ENCODE results near the gene POFUT1. TPM values are rescaled to one million over a fixed set of nuclear protein-coding genes. Genes with fewer than 3 reads are reported as not detected.
"Not testable (repeated sequence)": the region's sequence is repeated elsewhere in the genome, so short reads cannot be mapped to it uniquely, and the experiment has no call there.

POFUT1 gene
- total RNA-seq, 4 donors from 2014 or later = 15.7 to 29.6 (median 18.1) TPM

DNA sequence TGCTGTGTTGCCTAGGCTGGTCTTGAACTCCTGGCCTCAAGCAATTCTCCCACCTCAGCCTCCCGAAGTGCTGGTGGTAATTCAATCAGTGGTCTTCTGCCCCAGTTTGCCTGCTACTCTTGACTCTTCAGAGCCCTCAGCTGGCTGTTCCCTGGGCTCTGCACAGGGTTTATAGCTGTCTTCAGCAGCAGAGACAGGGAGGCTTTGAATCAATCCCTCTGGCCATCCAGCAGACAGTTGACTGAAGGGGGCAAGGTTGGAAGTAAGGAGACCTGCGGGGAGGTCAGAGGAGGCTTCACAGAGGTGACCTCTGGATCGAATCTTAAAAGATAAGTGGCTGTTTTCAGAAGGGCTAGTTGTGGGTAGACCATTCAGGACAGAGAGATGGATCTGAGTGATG, 43.8 kb downstream of the POFUT1 start:
- Histone ChIP-seq H3K27me3 (peaks cover 0 to 5% (median 0%) of the 10 kb centered on the region in 4 donors), H3K27ac (no peak overlapping the region), H3K36me3 (no peaks in the 10 kb centered on the region), H3K4me3 (no peak overlapping the region), H3K9me3 (no peaks in the 10 kb centered on the region), H3K4me1 (peaks cover 0 to 13% (median 0%) of the 10 kb centered on the region in 3 donors)
- intact Hi-C loops (cut with DNase I) = no loop called here
- WGBS, 2 donors = 40 to 75% methylated on average over 2 to 3 of the region's 3 CpGs
- TF ChIP-seq CTCF (IDR thresholded peaks at IDR 0.05) (no peak), POLR2A (IDR thresholded peaks at IDR 0.05) (no peak)
- DNase-seq = no peak

DNA sequence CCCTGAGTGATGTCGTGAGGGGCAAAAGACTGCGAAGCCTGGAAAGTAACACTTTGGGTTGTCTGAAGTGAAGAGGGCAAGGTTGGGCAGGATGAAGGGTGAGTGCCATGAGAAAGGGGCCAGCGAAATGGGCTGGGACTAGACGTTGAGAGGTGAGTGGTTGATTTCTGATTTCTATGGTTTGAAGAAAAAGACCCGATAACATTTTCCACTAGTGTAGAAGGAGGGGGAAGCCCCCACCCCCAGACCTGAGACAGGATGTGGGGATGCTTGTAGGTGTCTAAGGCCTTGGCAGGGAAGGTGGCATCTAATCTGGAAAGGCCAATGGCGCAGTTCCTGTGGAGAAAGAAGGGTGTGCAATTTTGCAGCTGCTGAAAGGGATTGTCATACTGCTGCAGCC, 44.5 kb downstream of the POFUT1 start:
- Histone ChIP-seq H3K4me1 (peaks cover 0 to 18% (median 0%) of the 10 kb centered on the region in 3 donors), H3K4me3 (no peak overlapping the region), H3K27ac (no peak overlapping the region), H3K36me3 (no peaks in the 10 kb centered on the region), H3K27me3 (peaks cover 0 to 5% (median 0%) of the 10 kb centered on the region in 4 donors), H3K9me3 (no peaks in the 10 kb centered on the region)
- WGBS, 2 donors = 68 to 91% methylated on average over 4 to 6 of the region's 6 CpGs
- intact Hi-C loops (cut with DNase I) = no loop called here
- DNase-seq = no peak
- TF ChIP-seq CTCF (IDR thresholded peaks at IDR 0.05) (no peak), POLR2A (IDR thresholded peaks at IDR 0.05) (no peak)

- H3K9me3 ChIP-seq; DNase-seq; H3K27me3 ChIP-seq; intact Hi-C loops (cut with DNase I); H3K27ac ChIP-seq; H3K4me3 ChIP-seq; H3K36me3 ChIP-seq: not testable (repeated sequence)
- WGBS, 2 donors = 83 to 88% methylated on average over 8 to 9 of the region's 10 CpGs
- peaks cover 0 to 10% (median 0%) of the 10 kb centered on the region in 3 donors for H3K4me1 ChIP-seq
Measured at GRCh38 chr20:32260973-32261372, 53.3 kb downstream of the POFUT1 start.

GRCh38 chr20:32261644-32262043, 54.0 kb downstream of the POFUT1 start:
- TF ChIP-seq POLR2A (IDR thresholded peaks at IDR 0.05) (no peak), CTCF (IDR thresholded peaks at IDR 0.05) (no peak)
- Histone ChIP-seq H3K4me1 (peaks cover 0 to 4% (median 0%) of the 10 kb centered on the region in 3 donors), H3K36me3 (no peaks in the 10 kb centered on the region), H3K4me3 (no peak overlapping the region), H3K27ac (no peak overlapping the region), H3K27me3 (no peaks in the 10 kb centered on the region), H3K9me3 (no peaks in the 10 kb centered on the region)
- intact Hi-C loops (cut with DNase I) = no loop called here
- no peak for DNase-seq
- WGBS, 2 donors = 68 to 69% methylated on average over 2 of the region's 2 CpGs

GRCh38 chr20:32263398-32263954, 55.8 kb downstream of the POFUT1 start:
- no peaks in the 10 kb centered on the region for H3K36me3 ChIP-seq
- no peaks in the 10 kb centered on the region for H3K4me1 ChIP-seq
- H3K27me3 ChIP-seq = no peaks in the 10 kb centered on the region
- TF ChIP-seq CTCF (IDR thresholded peaks at IDR 0.05) (no peak), POLR2A (IDR thresholded peaks at IDR 0.05) (no peak)
- no peak overlapping the region for H3K27ac ChIP-seq
- no peaks in the 10 kb centered on the region for H3K9me3 ChIP-seq
- no peak for DNase-seq
- intact Hi-C loops (cut with DNase I) = no loop called here
- 63 to 66% methylated on average over 7 of the region's 7 CpGs for WGBS, 2 donors
- H3K4me3 ChIP-seq = no peak overlapping the region

DNA sequence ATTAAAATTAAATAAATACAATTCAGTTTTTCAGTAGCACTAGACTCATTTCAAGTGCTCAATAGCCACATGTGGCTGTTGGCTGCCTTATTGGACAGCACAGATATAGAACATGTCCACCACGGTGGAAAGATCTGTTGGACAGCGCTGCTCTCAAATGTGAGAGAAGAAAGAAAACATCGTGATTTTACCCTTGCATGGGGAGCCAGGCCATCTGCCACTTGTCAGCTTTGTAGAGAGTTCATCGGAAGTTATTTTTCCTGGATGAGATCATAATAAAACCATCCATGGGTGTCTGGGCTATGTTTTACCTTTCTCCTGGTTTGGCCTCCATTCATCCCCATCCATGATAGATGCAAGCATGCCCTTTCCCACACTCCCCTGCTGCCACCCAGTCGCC, 63.9 kb downstream of the POFUT1 start:
- no peaks in the 10 kb centered on the region for H3K9me3 ChIP-seq
- 66 to 69% methylated on average over 5 of the region's 5 CpGs for WGBS, 2 donors

More for the DNA sequence above, 63.9 kb downstream of the POFUT1 start:
- H3K27me3 ChIP-seq = peaks cover 0 to 10% (median 0%) of the 10 kb centered on the region in 4 donors
- no peak for DNase-seq
- no peak overlapping the region for H3K4me3 ChIP-seq
- H3K27ac ChIP-seq = no peak overlapping the region
- no peaks in the 10 kb centered on the region for H3K36me3 ChIP-seq
- H3K4me1 ChIP-seq = peaks cover 0 to under 1% (median 0%) of the 10 kb centered on the region in 3 donors
- TF ChIP-seq POLR2A (IDR thresholded peaks at IDR 0.05) (no peak), CTCF (IDR thresholded peaks at IDR 0.05) (no peak)
- intact Hi-C loops (cut with DNase I) = no loop called here

Data from esophagus squamous epithelium (tissue), 5 donors.